NCI-H2107 treated with DMSO at 0.1 percent for 48 hours (cell line): ENCODE measurements around the gene KCNK5.

Experiments used
- DNase-seq: peaks from one replicate; lab custom pipeline; 2025; ENCODE audit not compliant: unreplicated experiment; lab: John Stamatoyannopoulos, UW

Gene KCNK5

DNA sequence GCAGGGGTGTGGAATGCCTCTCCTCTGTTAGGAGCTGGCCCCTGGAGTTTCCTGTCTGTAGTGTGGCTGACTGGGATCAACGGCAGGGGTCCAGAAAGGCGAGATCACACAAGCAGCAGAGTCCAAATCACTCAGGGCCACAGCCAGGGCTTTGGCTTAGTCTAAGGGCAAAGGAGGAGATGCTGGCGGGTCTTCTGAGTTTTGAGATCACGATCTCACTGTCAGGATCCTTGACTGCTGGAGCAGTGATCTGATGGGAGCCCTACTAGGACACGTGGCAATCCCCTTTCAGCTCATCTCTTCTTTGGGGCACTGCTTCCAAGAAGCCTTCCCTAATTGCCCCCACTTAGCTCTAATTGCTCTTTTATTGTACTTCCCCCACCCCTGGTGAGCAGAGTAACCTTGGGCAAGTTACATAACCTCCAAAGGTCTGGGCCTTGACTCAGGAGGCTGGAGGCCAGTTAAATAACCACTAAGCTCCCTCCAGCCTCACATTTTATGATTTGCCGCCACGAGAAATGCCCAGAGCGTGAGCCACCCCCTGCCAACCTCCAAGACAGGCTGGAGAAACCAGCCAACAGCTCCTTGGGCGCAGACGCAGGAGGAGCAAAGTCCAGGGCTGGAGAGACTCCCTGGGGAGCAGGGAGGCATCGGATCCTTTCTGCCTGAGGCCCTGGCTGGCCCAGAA is 12.0 kb downstream of the KCNK5 start:
- no peak for DNase-seq

DNA sequence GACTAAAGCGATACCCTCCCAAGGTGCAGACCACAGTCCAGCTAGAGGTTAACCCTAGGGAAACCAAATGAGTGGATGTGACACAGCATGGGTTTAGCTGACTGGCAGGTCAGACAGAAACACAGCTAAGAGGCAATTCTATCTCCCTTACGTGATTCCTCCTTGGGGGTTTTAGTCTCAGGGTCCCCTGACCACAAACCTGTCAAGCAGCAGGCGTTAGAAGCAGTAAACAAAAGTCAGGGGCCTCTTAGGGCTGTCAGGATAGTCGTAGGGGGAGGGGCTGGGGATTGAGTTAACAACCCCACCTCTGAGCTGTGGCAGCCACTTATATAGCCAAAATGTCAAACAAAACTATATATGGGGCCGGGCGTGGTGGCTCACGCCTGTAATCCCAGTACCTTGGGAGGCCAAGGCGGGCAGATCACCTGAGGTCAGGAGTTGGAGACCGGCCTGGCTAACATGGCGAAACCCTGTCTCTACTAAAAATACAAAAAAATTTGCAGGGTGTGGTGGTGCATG is 13.6 kb downstream of the KCNK5 start:
- no peak for DNase-seq

DNA sequence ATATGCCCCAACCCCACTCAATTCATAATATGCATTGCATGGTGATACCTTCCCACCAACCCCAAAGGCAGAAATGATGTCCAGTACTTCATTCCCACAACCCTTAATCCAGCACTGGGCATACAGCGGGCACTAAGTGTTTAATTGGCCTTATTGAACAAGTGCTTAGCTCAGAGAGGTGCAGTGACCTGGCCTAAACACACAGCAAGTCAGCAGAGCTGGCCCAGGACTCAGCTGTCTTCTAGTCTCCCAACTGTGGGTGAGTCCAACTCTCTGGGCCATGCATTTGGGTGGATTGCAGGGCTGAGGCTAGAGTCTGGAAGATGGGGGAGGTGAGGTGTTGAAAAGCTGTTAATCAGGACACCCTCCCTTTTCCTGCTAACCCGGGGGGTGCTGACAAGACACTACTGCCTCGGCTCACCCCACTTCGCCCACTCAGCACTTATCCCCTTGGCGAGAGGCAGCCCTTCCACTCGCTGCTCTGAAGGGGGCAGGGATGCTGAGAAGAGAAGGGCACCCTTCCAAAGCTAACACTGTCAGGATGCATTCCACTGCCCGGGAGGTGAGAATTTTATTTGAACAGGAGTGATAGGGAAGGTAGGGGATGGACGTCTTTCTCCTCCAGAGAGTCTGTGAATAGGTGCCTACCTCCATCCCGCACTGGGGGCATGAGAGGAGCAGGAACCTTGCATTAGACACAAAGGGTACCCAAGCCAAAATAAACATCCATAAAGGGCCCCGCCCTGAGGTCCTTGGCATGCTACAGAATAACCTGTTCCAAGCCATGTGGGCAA is 14.2 kb downstream of the KCNK5 start:
- no peak for DNase-seq

DNA sequence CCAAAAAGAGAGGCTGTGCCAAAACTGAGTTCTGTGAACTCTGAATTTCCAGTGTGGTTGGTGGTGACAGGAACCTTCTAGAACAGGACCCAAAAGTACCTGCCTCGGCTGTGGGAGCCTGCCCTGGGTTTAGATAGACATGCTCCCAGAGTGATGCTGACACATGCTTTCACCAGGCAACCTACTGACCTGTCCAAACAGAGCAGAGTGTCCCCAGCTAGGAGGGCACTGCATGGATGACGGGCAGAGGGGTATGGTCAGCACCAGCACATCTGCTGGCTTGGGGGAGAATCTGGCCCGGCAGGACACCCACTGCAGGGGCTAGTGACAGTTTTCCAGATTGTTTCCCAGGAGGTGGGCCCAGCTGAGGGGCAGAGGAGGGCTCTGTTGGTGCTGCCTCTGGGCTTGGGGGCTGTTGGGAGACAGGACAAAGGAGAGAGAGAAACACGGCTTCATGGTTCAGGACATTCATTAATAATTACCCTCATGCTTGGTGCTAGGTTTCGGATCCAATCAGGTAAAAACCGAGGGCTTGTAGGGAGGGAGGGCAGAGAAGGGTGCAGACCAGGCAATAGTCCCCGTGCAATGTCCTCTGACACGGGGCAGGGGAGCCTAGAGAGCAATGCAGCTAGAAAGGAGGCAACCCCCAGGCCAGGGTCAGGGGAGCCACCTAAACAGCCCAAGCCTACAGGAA is 15.0 kb downstream of the KCNK5 start:
- DNase-seq: no peak

DNA sequence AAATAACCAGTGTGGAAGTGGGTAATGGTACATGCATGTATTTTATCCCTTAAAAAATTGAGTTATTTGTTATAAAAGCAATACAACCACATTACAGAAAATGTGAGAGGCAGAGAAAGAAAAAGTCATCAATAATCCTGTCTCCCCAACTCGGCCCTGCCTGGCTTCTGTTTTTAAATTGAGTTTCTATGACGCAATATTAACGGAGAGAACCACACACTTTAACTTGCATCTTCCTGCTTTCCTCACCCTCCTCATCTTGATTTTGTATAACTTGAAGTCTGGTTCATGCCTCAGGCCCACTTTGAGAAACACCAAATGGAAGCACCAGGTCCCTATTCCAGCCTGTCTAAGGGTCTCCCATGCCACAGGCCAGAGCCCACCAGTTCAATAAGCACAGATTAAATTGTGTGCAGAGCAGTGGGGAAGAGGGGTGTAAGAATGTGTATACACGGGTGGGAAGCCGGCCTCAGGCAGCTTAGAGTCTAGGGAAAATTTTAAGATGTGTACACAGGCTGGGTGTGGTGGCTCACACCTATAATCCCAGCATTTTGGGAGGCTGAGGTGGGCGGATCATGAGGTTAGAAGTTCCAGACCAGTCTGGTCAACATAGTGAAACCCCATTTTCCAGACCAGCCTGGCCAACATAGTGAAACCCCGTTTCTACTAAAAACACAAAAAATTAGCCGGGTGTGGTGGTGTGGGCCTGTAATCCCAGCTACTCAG is 15.9 kb downstream of the KCNK5 start:
- no peak for DNase-seq

DNA sequence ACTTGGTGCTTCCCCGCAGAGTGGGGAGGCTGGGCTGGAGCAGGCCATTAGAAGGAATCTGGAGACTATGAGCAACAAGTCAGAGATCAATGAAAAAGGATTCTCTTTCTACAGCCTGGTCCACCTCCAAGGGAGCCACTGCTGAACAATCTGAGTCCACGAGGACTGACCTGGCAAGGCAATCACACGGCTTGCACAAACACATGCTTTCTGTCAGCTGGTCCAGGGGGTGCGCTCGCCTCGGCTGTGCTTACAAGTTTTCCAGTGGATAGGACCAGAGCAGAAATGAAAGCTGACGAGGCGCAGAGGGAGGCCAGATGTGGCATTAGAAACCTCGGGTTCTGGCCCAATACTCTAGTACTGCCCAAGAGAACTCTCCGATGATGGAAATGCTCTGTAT is 18.1 kb downstream of the KCNK5 start:
- DNase-seq: no peak

DNA sequence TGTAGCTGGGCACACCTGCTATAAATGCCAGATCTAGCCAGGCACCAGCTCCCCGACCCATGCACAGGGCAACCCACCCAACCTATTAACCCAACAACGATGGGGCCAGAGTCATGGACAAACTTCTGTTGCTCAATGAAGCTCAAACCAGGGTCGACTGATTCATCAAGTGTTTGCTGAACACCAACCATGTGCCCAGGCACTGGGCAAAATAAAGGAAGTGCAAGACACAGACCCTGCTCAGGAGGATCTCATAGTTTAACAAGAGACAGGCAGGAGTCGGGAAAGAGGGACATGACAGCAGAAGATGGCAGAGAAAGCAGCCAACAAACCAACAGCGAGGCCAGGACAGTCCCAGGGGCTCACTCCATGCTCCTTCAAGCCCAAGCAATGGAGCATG is 18.8 kb downstream of the KCNK5 start:
- DNase-seq: no peak

DNA sequence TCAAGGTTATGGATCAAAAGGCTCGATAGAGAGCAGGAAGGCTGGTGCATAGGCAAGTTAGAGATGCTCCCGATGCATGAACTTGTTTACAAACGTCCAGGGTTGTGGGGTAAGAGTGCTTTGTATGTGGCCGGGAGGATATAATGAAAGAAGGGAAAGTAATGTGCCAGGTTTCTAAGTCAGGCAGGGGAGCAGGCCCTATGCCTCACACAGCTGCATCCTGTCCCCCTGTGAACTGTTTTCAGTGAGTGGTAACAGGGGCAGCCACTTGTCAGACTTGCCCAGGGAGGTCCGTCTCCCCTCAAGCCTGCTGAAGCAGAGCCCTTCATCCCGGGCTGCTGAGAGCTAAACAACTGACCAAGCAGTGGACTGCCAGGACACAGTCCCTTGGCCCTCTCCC is 19.4 kb downstream of the KCNK5 start:
- no peak for DNase-seq

DNA sequence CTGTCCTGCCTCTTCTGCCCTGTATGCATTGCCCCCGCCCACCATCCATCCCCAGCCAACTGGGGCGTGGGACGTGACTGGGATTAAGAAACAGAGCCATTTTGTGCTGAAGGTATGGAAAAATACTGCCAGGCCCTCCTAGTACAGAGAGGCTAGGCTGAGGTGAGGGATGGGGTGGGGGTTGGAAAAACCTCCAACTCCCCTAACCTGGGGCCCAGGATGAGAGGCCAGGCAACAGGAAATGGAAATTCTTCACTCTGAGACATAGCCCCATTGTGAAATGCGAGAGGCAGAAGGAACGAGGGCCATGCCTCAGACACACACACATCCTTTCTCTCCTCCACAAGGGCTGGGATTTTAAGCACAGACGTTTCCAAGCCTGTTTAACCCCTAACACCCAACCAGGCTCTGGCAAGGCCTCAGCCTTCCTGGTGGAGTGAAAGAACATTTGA is 19.9 kb downstream of the KCNK5 start:
- no peak for DNase-seq

DNA sequence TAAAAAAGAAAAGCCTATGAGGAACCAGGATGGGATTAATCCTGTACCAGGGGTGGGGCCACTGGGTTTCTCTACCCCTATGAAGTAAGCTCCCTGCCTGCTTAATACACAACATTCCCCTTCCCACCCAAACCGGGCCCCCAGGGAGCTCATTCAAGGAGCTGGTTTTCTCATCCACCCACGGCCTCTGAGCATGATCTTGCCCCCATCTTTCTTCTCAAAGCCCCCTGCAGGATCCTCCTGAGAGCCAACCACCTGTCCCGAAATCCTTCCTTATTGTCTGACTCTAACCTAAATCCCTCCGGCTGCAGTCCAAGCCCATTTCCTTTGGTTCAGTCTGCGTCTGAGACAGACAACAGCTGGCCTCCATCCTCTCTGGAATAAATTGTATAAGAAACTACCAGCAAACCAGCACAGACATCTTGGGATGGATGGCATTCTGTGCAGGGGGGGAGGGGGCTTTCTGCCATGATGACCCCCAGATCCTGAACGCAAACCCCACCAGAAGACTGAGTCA is 21.0 kb downstream of the KCNK5 start:
- DNase-seq: no peak

DNA sequence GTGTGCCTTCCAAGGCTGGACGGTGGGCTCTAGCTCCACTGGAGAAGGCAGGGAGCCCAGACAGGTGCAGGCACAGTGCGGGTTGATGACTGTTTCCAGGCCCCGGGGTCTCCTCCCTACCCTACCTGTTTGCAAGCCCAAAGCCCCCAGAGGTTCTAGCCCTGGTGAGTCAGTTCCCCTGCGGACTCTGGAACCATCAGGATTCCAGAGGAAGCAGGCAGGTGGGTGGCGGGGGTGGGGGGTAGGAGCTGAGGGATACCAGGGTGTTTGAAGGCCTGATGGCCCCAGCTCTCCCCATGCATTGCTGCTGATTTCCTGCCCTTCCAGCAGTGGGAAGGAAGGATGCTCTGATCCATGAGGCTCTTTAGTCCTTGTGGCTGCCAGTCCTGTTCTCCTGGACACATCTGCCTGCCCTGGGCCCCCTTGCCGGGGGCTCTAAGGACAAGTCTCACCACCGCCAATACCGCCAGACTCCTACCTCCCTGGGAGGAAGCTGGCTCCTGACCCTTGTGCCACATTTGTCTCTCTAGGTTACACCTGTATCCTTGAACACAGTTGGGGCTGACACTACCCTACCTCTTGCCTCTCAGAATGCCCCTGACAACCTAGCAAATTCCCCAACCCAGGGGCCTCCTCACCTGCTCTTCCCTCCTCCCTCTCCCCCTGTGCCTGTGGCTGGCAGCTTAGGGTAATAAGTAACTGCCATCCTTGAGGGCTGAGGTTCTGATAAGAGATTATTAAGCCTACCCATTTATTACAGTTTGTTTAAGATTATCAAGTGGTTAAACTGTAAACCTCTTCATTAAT is 21.7 kb downstream of the KCNK5 start:
- DNase-seq: no peak

DNA sequence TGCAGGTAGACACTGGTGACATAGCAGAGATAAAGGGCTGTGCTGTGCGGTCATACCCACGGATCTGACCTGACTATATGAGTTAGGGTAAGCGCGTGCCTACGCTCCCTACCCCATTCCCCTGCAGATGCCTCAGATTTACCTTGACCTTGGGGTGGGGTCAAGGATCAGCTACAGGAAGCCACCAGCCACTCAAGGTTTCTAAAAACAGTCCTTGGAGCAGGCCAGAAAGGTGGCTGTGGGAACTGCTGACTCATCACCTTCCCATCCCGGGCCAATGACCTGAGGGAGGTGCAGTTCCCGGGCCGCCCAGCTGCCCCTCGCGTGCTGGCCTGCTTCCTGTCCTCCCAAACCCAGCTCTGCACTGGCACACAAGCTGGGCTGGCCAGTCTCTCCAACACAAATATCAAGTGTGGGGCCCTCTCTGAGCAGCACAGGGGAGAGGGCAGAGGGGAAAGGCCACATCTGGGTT is 23.0 kb downstream of the KCNK5 start:
- no peak for DNase-seq

DNA sequence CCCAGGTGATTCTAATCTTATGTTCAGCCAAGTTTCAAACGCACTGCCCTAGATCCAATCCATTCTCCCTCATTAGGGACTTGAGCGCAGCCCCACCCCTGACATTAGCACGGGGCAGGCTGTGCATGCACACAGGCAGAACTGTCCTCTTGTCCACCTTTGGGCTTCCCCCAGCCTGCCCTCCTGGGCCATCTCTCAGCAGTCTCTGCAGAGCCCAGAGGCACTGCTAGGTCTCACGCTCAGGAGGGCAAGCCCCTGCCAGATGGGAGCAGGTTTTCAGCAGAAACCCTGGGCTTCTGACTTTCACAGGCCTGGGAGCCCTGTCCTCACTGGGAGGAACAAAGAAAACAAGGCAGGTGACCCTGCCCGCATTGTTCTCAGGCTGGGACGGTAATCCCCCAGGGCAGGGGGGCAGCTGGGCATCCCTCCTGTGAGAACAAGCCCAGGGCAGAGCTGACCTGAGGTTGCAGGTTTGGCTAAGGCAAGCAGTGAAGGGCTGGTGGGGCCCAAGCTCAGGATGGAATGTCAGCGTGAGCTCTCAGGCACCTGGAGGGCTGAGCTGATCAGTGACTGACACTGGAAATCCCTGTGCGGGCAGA is 24.5 kb downstream of the KCNK5 start:
- DNase-seq: no peak

DNA sequence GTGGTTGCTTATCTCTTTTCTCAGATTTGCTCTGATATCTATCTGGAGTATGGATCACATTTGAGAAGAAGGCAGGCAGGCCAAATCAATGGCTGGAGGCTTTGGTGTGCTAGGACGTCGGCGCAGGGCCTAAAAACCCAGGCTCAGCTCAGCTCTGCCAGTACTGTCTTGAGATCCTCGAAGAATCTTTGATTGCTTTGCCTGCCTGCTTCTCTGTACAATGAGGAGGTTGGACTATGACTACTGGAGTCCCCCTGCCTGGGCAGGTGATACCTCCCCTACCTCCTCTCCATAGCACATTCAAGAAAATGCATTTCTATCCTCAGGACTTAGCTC is 25.1 kb downstream of the KCNK5 start:
- no peak for DNase-seq

DNA sequence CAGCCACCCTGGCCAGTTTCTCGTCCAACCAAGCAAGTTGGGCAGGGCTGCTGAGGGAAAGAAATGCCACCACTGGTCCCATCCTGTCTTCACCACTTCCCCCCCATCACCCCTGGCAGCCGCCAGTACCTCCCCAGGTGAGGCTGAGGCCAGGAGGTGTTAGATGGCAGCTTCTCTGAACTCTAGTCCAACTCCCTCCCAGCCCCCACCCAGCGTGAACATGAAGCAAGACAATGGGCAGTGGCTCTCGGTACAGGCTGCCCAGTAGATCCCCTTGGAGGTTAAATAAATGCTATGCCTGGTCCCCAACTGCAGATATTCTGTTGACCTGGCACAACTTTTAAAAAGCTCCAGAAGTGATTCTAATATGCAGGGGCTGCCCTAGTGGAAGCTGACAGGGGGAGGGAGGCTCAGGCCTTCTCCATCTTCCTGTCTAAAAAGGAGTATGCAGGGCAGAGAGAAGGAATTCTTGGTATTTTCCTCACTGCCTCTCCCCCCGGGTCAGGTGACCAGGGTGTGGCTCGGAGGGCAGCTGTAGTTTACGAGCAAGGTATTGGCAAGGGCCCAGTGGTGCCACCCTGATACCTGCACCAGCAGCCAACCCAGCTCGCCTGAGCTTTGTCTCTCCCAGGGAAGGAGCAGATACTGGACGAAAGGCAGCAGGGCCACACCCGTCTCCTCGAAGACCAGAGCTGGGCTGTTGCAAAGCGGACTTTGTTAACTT is 25.7 kb downstream of the KCNK5 start:
- DNase-seq: no peak

DNA sequence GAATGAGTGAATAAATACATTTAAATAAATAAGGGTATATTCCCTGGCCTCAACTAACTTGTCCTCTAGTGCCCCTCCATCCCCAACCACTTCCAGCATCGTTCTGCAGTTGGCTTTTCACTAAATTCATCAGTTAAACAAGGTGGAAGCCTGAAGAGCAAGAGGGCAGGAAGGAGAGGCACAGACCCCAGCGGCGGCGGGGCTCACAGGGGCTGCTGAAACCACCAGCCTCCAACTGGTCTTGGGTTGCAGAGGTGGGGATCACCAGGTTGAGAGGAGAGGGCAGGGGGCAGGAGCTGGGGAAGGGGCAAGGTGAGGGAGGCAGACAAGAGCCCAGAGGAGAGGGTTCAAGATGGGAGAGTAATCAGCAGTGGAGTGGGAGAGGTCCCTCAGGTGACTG is 27.1 kb downstream of the KCNK5 start:
- no peak for DNase-seq

DNA sequence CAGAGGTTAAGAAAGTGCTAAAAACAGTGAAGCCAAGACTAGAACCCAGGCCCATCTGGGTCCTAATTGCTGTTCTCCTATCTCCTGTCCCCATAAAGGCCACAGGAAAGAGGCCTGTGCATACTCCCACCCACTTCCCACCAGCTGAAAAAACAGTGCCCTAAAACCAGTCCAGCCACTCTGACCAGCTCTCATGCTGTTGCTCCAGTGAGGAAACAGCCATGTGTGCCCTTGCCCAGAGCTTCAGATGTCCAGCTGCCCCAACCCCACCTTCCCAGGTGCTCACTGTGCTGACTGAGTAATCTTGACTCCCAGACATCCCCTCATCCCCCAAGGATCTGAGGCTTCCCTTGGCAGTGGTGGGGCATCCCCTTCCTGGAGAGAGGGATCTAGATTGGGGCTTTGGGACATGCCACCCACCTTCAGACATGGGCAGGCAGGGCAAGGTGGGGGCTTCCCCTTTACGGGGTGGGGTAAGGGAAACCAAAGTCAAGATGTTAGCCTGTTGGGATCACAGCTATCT is 28.7 kb downstream of the KCNK5 start:
- no peak for DNase-seq

DNA sequence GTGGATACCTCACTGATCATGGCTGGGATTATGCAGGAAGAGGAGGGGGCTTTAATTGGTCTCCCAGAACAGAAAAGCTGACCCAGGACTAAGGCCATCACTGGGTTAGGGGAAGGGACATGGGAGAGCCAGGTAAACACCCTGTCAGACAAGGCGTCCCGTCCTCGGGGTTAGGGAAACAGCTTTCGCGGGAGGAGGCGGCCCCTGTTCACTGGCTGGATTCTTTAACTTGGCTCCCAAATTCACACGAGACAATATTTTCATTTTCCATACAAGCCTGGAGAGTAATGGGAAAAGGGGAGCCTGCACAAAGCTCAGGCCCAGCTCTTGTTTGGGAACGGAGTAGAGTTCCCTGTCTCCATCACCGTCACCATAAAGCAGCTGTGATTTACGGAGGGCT is 29.3 kb downstream of the KCNK5 start:
- DNase-seq: no peak
